Glutamatergic neuron (in vitro differentiated cells): ENCODE data around the gene BASP1. TPM values are rescaled to one million over a fixed set of nuclear protein-coding genes. Genes with fewer than 3 reads are reported as not detected.

Experiments
- DNase-seq: peaks from one replicate; pipeline ENCODE4 v3.0.0; 2022
- H3K27ac Mint-ChIP-seq: one replicate; pipeline ENCODE4 v1.8.0; 2020; ENCODE audit warnings: mild to moderate bottlenecking, mixed read lengths, inconsistent platforms; ENCODE audit not compliant: unreplicated experiment
- H3K27me3 Mint-ChIP-seq: one replicate; pipeline ENCODE4 v1.8.0; 2020; ENCODE audit warnings: mild to moderate bottlenecking, moderate library complexity, mixed read lengths, inconsistent platforms; ENCODE audit not compliant: unreplicated experiment
- H3K36me3 Mint-ChIP-seq: one replicate; pipeline ENCODE4 v1.8.0; 2020; ENCODE audit warnings: mild to moderate bottlenecking, mixed read lengths, inconsistent platforms; ENCODE audit not compliant: unreplicated experiment
- H3K4me1 Mint-ChIP-seq: one replicate; pipeline ENCODE4 v1.8.0; 2020; ENCODE audit warnings: mild to moderate bottlenecking, low read depth, mixed read lengths, inconsistent platforms; ENCODE audit not compliant: unreplicated experiment
- H3K4me3 Mint-ChIP-seq: one replicate; pipeline ENCODE4 v1.8.0; 2020; ENCODE audit warnings: mild to moderate bottlenecking, mixed read lengths, inconsistent platforms; ENCODE audit not compliant: unreplicated experiment
- H3K9me3 Mint-ChIP-seq: one replicate; pipeline ENCODE4 v1.8.0; 2020; ENCODE audit warnings: mild to moderate bottlenecking, moderate library complexity, mixed read lengths, inconsistent platforms; ENCODE audit not compliant: unreplicated experiment
- CTCF ChIP-seq: fragments of 200-600 bp; sonication (generic); IDR thresholded peaks from one replicate; pipeline ENCODE4 v1.5.0; 2021; ENCODE audit not compliant: partially characterized antibody, unreplicated experiment
- long read RNA-seq: library from polyadenylated mRNA; unstranded; transcript quantifications from one replicate; pipeline ENCODE4 v2.0.0, GENCODE V29; 2020; ENCODE audit not compliant: unreplicated experiment
- total RNA-seq: library from RNA; stranded (reverse); fragmentation: NEBNext Ultra II Directional; extraction: Animal tissue kit (Norgen Biotek cat#: 25700); gene quantifications from one replicate; pipeline ENCODE4 v1.2.1, GENCODE V29; 2021; ENCODE audit not compliant: unreplicated experiment

The BASP1 gene, protein sequence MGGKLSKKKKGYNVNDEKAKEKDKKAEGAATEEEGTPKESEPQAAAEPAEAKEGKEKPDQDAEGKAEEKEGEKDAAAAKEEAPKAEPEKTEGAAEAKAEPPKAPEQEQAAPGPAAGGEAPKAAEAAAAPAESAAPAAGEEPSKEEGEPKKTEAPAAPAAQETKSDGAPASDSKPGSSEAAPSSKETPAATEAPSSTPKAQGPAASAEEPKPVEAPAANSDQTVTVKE
- 832 TPM for total RNA-seq
- long read RNA-seq, transcript BASP1-201 (2 exons, 1,878 nt), result major isoform, 6 of 26 reads
- long read RNA-seq, partial matches to known transcripts, result 0 of 26 reads
- long read RNA-seq, other reads (novel, unspliced or antisense), result 20 of 26 reads

DNA sequence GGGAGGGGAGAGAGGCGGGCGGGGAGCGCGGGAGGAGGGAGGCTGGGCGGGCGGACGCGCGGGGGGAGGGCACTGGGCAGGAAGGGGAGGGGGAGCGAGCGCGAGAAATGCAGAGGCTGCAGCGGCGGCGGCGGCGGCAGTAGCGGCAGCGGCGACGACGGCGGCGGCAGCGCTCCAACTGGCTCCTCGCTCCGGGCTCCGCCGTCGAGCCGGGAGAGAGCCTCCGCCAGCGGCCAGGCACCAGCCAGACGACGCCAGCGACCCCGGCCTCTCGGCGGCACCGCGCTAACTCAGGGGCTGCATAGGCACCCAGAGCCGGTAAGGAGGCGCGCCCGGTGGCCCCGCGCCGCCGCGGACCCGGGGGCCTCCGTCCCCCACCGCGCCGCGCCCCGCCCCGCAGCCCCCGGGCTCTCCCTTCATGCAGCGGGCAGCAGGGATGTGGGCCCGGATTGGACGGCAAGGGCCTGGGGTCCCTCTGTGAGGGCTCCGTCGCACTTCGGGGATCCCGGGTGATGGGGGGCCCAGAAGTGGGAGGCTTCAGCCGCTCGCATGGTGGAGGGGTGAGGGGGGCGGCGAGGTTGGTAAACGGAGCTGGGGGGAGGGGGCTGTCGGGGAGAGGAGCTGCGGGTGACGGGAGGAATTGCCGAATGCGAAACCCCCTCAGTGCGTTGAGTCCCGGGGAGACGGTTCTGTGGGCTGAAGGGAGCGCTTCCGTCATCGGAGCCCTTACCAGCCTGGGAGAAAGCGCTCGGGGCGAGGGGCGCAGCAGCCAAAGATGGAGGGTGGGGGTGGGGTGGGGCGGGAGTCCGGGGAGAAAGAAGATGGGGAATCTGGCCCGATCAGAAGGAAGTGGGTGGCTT is at the start of gene BASP1:
Gene BASP1, plus strand, starts transcription at position 139 of the 860 bp plus-strand sequence. CDS start 57,586 bp downstream, outside the sequence.
- Mint-ChIP-seq H3K4me1 (peaks cover 18% of the 10 kb centered on the region), H3K27ac (peak within 1 kb of the TSS; percentile 98)

GRCh38 chr5:17169507-17169906 is 47.9 kb upstream of the BASP1 start:
- Mint-ChIP-seq H3K9me3 (no peaks in the 10 kb centered on the region), H3K27me3 (peaks cover 3% of the 10 kb centered on the region), H3K27ac (no peak overlapping the region), H3K4me3 (no peak overlapping the region), H3K36me3 (no peaks in the 10 kb centered on the region), H3K4me1 (no peaks in the 10 kb centered on the region)
- DNase-seq, result no peak
- no peak for TF ChIP-seq CTCF

More for the DNA sequence above, at the start of gene BASP1:
- peak; percentile 97 for DNase-seq
- H3K27me3 Mint-ChIP-seq, result peaks cover 36% of the 10 kb centered on the region
- no peak for TF ChIP-seq CTCF
- peak within 1 kb of the TSS; percentile 98 for H3K4me3 Mint-ChIP-seq
- peaks cover 42% of the 10 kb centered on the region for H3K9me3 Mint-ChIP-seq
- peaks cover 10% of the 10 kb centered on the region for H3K36me3 Mint-ChIP-seq

- no peak for DNase-seq
- no peak for TF ChIP-seq CTCF
- no peaks in the 10 kb centered on the region for H3K36me3 Mint-ChIP-seq
- H3K4me1 Mint-ChIP-seq, result no peaks in the 10 kb centered on the region
- peaks cover 3% of the 10 kb centered on the region for H3K27me3 Mint-ChIP-seq
- no peak overlapping the region for H3K4me3 Mint-ChIP-seq
- H3K9me3 Mint-ChIP-seq, result no peaks in the 10 kb centered on the region
- H3K27ac Mint-ChIP-seq, result no peak overlapping the region
Observed at GRCh38 chr5:17172791-17173190, 44.6 kb upstream of the BASP1 start.

- H3K4me1 Mint-ChIP-seq, result peaks cover 3% of the 10 kb centered on the region
- no peak for TF ChIP-seq CTCF
- H3K27ac Mint-ChIP-seq, result no peak overlapping the region
- H3K9me3 Mint-ChIP-seq, result no peaks in the 10 kb centered on the region
- DNase-seq, result no peak
- H3K27me3 Mint-ChIP-seq, result peaks cover 8% of the 10 kb centered on the region
- no peak overlapping the region for H3K4me3 Mint-ChIP-seq
- no peaks in the 10 kb centered on the region for H3K36me3 Mint-ChIP-seq
Observed at GRCh38 chr5:17174965-17175364, 42.5 kb upstream of the BASP1 start.
